A673 (cell line): ENCODE data around the gene MRM2.

ENCODE experiments used
- EZH2 ChIP-seq: fragments of 200-600 bp; sonication (generic); IDR thresholded peaks from 2 replicates; pipeline ENCODE4 v1.6.1; 2017; ENCODE audit warnings: borderline replicate concordance, low read depth, mild to moderate bottlenecking, mixed read lengths, antibody characterized with exemption, low read length; ENCODE audit not compliant: poor library complexity, severe bottlenecking
- TF ChIP-seq, protein P1 (sequence below): fragments of 300-800, 200-600 bp; sonication (generic); conservative IDR thresholded peaks from 2 replicates; pipeline ENCODE4 v1.5.1; 2017; ENCODE audit warnings: low read depth, mild to moderate bottlenecking, antibody characterized with exemption, low read length, moderate library complexity, mixed read lengths

DNA sequence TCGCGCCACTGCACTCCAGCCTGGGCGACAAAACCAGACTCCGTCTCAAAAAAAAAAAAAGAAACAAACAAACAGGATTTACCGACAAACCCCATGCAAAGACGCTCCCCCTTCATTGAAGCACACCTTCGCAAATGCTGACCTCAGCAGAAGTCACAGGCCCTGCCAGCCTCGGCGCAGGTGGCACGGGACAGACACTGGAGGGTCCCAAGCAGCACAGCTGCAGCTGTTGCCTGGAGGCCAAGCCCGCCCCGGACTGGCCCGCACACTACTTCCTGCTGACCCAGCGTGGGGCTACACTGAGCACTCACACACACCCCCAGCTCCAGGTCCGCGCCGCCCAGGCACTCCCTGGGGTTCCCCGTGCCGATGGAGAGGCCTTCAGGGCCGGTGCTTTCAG lies 41.1 kb upstream of the MRM2 start:
- TF ChIP-seq, protein P1, sequence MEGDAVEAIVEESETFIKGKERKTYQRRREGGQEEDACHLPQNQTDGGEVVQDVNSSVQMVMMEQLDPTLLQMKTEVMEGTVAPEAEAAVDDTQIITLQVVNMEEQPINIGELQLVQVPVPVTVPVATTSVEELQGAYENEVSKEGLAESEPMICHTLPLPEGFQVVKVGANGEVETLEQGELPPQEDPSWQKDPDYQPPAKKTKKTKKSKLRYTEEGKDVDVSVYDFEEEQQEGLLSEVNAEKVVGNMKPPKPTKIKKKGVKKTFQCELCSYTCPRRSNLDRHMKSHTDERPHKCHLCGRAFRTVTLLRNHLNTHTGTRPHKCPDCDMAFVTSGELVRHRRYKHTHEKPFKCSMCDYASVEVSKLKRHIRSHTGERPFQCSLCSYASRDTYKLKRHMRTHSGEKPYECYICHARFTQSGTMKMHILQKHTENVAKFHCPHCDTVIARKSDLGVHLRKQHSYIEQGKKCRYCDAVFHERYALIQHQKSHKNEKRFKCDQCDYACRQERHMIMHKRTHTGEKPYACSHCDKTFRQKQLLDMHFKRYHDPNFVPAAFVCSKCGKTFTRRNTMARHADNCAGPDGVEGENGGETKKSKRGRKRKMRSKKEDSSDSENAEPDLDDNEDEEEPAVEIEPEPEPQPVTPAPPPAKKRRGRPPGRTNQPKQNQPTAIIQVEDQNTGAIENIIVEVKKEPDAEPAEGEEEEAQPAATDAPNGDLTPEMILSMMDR, result no peak
- no peak for TF ChIP-seq EZH2
